Measurements from ENCODE around the gene PLB1.

The PLB1 gene

DNA sequence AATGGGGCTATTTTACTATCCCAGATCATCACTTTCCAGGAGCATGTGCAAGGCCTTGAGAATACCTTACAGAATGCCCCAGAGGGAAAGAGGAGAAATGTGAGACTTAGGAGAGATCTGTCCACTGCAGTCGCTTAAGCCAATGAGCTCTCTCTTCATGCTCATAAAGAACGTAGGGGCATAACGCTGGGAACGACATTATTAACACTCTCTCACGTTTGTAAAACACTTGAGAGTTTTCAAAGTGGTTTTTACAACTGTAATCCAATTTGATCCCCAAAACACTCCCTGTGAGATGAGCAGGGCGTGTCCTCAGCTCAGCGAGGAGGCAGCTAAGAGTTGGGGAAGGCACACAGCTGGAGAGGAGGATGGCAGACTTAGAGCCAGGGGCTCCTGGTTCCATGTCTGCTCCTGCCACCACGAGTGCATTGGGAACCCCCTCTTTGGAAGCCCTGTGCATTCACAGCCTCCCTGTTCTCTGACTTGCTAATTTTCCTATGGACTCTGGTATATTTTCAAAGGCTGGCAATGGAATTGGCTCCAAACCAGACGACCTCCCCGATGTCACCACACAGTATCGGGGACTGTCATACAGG is 97.4 kb downstream of the PLB1 start:
- DNase-seq: no peak

DNA sequence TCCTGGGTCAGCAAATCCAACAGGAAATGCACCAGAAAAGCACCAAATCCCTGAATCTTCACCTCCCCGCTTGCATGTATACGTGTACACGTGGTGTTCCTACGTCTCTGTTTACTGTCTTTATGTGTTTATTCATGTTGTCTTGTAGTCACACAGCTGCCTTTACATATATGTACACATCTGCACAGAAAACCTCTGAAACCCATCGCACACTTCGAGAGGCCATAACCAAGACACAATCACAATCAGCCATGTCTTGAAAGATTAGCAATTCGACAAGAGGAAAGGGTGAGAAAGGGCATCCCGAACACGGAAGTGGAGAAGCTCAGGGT is 98.1 kb downstream of the PLB1 start:
- no peak for DNase-seq

DNA sequence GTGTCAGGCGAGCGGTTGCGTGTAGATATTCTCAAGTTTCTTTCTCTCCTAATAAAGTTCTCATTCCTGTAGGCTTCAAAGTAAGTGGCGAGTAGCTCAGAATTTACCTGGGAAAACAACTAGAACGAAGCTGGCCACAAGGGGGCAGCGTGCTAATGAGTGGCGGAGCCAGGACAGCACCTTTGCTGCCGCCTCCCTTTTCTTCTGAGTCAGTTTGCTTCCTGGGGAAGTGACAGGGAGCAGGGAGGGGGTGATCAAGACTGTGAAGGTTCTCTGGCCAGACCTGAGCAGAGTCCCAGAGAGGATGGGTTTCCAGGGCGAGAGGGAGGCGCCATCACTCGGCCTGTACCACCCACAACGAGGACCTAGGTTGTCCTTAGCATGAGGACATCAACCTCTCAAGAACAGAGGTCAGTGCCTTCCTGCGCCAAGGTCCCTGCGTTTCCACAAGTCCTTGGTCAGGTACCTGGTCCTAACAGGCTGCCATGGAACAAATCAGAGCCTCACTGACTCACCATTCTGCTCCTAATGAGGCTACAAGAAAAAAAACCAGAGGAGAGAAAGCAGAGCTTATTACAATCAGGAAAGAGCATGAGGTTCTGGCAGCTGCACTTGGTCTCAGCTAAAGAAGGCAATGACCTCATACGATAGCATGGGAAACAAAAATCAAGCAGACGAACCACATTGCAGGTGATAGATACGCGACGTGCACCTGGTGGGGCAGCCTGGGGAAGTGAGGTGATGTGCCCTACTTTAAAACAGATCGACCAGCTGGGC is 98.7 kb downstream of the PLB1 start:
- DNase-seq: peak; percentile 77

DNA sequence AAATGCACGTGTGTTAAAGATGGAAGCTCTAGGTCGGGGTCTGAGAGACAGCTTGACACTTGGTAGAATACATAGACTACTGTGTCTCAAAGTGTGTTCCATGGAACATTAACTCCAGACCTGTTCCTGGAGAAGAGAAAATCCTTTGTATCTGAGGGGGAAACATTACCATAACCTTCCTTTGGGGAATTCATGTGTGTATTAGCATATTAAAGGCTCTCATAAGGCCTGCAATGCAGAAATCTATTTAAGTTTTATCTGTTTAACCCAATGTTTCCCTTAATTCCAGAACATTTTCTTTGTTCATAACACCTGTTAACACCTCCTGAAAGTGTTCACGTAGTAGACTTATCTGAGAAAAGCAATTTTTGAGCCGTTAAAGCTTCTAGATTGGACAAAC is 99.5 kb downstream of the PLB1 start:
- no peak for DNase-seq

DNA sequence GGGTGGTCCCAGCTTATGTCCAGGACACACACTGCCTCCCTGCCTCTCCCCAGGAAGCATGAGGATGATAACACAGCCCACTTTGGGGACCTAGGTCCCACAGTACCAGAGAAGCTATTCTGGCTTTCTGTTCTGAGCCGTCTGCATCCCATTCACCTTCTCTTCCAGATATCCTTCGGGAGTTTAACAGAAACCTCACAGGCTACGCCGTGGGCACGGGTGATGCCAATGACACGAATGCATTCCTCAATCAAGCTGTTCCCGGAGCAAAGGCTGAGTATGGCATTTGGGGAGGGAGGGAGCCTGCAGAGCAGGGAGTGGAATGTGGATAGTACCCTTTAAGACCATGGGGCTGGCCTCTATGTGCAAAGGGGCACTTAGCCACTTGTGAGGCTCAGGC is 102.6 kb downstream of the PLB1 start:
- no peak for DNase-seq

GRCh38 chr2:28600181-28600580 is 104.3 kb downstream of the PLB1 start:
- DNase-seq: no peak

DNA sequence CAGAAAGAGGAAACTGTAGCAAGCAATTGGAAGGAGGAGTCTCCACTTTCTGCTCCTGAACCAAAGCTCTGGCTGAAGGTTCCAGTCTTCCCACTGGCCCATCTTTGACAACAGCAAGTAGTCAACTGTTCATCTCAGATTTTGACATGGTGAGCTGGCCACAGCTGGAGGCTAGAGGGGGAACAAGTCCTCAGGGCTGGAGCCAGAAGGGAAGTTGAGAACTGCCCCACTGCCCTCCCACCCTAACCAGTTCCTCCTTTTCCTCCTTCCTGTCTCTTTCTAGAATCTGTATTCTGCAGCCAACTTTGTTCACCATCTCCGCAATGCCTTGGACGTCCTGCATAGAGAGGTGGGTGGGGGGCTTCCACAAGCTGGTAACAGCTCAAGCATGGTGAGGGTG is 105.8 kb downstream of the PLB1 start:
- no peak for DNase-seq

- no peak for DNase-seq
Observed at GRCh38 chr2:28602136-28602660, 106.3 kb downstream of the PLB1 start.

DNA sequence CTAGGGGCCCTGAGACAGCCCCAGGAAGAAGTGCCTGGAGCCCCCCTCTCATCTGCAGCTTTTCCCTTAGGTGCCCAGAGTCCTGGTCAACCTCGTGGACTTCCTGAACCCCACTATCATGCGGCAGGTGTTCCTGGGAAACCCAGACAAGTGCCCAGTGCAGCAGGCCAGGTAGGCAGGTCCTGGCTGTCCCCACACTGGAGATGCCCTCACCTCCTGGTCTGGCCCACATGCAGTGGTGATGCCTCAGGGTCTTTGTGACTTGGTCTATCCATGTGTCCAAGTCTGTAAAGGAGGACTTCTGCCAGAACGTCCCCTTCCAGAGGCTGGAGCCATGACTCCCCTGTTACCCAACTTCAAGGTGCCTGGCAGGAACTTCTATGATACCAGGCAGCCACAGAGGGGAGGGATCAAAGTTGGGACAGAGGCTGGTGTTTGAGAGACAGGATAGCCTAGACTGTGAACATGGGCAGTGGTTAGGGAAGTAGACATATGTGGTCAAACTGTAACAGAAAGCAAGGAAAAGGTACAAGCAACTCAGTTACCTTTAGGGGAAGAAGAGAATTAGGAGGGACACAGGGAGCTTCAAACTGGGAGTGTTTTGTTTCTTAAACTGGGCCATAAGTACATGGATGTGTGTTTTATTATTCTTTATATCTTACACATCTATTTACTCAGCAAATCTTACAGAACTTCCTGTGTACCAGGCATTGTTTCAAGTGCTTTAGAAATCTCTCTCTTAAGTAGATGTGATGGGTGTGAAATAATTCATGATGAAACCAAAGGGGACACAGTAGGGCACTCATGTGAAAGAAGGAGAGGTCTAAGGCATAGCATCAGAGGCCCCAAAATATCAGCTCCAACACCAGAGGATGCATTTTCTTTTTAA is 107.1 kb downstream of the PLB1 start:
- no peak for DNase-seq

DNA sequence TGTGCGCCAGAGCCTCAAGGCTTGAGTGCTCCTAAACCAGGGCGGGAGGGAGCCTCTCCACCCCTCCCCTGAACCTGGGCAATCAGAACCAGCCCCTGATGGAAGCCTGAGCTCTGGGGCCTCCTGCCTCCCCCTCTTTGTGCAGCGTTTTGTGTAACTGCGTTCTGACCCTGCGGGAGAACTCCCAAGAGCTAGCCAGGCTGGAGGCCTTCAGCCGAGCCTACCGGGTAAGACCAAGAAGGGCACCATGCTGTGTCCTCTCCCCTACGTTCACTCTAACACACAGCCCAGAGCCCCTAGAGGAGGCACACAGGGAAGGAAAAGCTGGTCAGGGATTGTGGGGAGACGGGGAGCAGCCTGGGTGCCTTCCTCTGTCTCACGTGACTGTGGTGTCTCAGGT is 108.0 kb downstream of the PLB1 start:
- no peak for DNase-seq

GRCh38 chr2:28604284-28604843 is 108.5 kb downstream of the PLB1 start:
- DNase-seq: no peak

GRCh38 chr2:28606986-28607441 is 111.2 kb downstream of the PLB1 start:
- no peak for DNase-seq

DNA sequence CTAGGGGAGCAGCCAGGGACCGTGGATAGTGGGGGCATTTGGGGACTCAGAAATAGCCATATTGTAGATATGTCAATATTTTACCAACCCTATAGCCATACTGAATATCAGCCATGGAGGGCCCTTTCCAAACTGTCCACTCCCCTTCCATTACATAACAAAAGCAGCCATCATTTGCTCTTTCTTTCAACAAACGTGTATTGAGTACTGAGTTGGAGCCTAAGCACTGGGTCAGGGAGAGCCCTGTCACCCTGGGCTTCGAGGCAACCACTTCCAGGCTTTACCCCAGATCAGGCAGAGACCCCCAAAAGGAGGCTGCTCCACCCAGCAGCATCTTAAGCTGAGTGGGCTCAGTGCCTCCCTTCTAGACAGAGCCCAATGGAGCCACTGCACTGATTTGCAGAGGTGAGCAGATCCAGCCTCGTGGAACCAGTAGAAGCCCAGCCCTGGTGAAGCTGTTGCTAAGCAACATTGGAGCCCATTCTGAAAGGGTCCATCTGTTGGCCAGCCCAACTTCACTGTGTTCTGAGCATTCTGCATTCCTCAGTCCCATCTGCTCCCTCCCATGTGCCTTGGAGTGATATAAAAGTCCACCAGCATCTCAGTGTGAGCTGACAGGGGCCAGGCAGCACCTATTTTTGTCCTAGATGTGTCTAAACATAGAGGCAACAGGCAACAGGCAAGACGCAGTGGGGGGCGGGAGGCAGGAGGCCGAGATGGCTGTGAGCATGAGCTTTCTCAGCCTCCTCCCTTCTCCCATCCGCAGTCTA is 112.1 kb downstream of the PLB1 start:
- no peak for DNase-seq

- no peak for DNase-seq
Observed at GRCh38 chr2:28608500-28609424, 112.9 kb downstream of the PLB1 start.

DNA sequence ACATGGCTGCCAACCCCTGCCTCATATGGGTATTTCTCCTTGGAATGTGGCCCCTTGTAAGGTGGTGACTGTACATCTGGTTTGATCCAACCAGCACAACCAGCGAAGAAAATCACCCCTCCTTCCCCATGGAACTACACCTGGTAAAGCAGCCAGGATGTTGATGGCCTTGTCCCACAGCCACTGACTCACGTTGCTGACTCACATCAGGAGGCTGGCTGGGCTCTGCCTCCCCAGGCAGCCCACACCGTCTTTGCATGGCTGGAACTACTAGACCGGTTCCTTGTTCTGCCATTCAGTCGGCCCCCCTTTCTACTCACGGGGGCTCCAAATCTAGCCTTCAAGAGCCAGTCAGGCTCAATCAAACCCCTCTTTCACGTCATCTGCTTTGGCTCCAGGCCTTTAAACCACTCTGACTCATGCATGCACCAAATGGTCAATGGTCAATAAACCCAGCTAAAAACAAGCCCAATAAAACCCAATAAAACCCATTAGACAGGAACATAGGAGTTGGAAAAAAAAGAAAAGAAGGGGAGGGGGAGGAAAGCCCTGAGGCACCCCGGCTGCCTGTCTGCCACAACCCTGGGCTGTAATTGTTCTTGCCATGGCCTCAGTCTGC is 114.8 kb downstream of the PLB1 start:
- DNase-seq: no peak

- no peak for DNase-seq
Observed at GRCh38 chr2:28612131-28612812, 116.4 kb downstream of the PLB1 start.

GRCh38 chr2:28613186-28613585 is 117.3 kb downstream of the PLB1 start:
- no peak for DNase-seq

DNA sequence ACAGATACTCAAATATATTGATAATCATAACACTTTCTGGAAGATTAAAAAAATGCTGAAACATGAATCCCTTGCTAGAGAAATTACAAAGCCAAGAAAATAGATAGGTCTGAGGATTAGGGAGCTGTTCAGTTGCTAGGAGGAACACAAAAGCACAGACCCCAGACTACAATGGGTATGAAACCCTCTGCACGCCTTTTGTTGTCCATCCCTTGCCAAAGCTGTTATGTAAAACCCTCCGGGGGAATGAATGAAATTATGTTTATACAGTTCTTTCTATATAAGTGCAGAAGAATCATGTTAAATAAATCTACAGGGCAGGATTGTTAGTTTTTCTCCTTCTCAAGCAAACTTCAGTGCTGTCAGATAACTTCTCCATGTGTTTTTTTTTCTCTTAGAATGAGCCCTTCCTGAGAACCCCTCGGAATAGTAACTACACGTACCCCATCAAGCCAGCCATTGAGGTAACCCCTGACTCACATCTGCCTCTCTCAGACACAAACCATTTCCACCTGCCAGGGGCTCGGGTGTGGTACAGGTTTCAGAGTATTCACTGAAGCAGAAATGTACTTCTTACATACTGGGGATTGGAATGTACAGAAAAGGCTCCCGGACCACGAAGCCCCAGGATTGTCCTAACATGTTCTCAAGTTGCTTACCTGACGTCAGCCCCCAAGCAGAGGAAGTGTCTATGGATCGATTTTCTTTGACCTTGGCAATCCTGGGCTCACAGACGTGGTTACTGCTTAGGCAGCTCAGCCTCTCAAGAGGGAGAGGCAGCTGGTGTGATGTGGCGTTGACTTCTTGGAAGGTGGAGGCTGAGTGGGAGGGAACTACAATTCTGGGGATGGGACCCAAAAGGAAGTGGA is 118.0 kb downstream of the PLB1 start:
- DNase-seq: peak; percentile 25

DNA sequence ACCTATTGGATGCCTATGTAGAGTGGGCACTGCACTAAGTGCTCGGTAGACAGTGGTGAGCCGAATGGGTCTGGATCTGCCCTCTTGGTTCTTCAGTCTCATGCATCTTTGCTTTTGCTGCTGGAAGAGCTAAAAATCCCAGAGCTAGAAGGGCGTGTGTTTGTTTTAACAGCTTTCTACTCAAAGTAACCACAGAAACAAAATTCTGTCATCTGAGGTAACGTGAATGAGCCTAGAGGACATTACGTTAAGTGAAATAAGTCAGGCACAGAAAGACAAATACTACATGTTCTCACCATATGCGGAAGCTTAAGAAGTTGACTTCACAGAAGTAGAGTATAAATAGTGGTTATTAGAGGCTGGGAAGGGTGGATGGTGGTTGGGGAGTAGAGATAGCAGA is 119.8 kb downstream of the PLB1 start:
- DNase-seq: no peak
